Effector CD8-positive, alpha-beta T cell (primary cell): ENCODE data around the gene AFF1.
"Not testable (repeated sequence)": the region's sequence is repeated elsewhere in the genome, so short reads cannot be mapped to it uniquely, and the experiment has no call there.

ENCODE experiments used
- DNase-seq: peaks from one replicate; lab custom pipeline; 2025; lab: John Stamatoyannopoulos, UW

The AFF1 gene

GRCh38 chr4:87035881-87036509 is 101.2 kb downstream of the AFF1 start:
- DNase-seq: no peak

GRCh38 chr4:87036713-87037112 is 101.9 kb downstream of the AFF1 start:
- DNase-seq: no peak

- DNase-seq: not testable (repeated sequence)
Measured at GRCh38 chr4:87037171-87037570, 102.4 kb downstream of the AFF1 start.

- no peak for DNase-seq
Measured at GRCh38 chr4:87037671-87038334, 103.0 kb downstream of the AFF1 start.

GRCh38 chr4:87038837-87039615 is 104.2 kb downstream of the AFF1 start:
- DNase-seq: no peak

GRCh38 chr4:87041141-87041540 is 106.3 kb downstream of the AFF1 start:
- DNase-seq: no peak

- DNase-seq: no peak
Measured at GRCh38 chr4:87042221-87042620, 107.4 kb downstream of the AFF1 start.

- DNase-seq: no peak
Measured at GRCh38 chr4:87042986-87043820, 108.4 kb downstream of the AFF1 start.

GRCh38 chr4:87044511-87045233 is 109.9 kb downstream of the AFF1 start:
- DNase-seq: no peak

- no peak for DNase-seq
Measured at GRCh38 chr4:87045234-87045558, 110.4 kb downstream of the AFF1 start.

GRCh38 chr4:87045659-87046058 is 110.8 kb downstream of the AFF1 start:
- no peak for DNase-seq

- DNase-seq: no peak
Measured at GRCh38 chr4:87046121-87046551, 111.3 kb downstream of the AFF1 start.

- no peak for DNase-seq
Measured at GRCh38 chr4:87047281-87047798, 112.5 kb downstream of the AFF1 start.

- no peak for DNase-seq
Measured at GRCh38 chr4:87049508-87049907, 114.7 kb downstream of the AFF1 start.

GRCh38 chr4:87050596-87050995 is 115.8 kb downstream of the AFF1 start:
- DNase-seq: no peak

- no peak for DNase-seq
Measured at GRCh38 chr4:87051121-87051713, 116.4 kb downstream of the AFF1 start.

GRCh38 chr4:87052615-87053014 is 117.8 kb downstream of the AFF1 start:
- no peak for DNase-seq

- DNase-seq: no peak
Measured at GRCh38 chr4:87053176-87053658, 118.4 kb downstream of the AFF1 start.

GRCh38 chr4:87053802-87054767 is 119.3 kb downstream of the AFF1 start:
- no peak for DNase-seq

GRCh38 chr4:87054900-87055299 is 120.1 kb downstream of the AFF1 start:
- DNase-seq: no peak
